ENCODE measurements around the gene OLA1. TPM values are rescaled to one million over a fixed set of nuclear protein-coding genes. Genes with fewer than 3 reads are reported as not detected.

OLA1 gene
- total RNA-seq, 1 donor = 101 TPM

DNA sequence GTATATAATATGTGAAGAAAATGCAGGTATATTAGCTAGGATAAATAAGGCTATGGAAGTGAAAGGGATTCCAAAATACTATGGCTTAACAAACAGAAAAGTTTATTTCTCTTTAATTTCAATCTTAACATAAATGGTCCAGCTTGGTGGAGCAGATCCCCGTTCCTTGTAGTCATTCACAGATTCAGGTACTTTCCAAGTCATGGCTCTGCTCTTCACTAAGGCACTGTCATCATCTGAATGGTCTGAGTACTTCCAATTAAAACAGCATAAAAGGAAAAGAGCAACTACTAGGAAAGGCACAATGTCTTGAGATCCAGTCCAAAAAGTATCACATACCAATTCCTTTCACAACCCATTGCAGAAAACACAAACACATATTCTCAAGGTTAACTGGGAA, 63.4 kb downstream of the OLA1 start:
- DNase-seq (ENCODE audit: low read depth) = no peak
- no peak overlapping the region for H3K4me3 ChIP-seq (ENCODE audit: low read depth, low read length)
- no peak for TF ChIP-seq CTCF (IDR thresholded peaks at IDR 0.05; ENCODE audit: insufficient read depth, low read depth, low read length)

GRCh38 chr2:174184504-174184903, 63.8 kb downstream of the OLA1 start:
- H3K4me3 ChIP-seq (ENCODE audit: low read depth, low read length) = no peak overlapping the region
- TF ChIP-seq CTCF (IDR thresholded peaks at IDR 0.05; ENCODE audit: insufficient read depth, low read depth, low read length) = no peak
- no peak for DNase-seq (ENCODE audit: low read depth)

- H3K4me3 ChIP-seq (ENCODE audit: low read depth, low read length) = no peak overlapping the region
- TF ChIP-seq CTCF (IDR thresholded peaks at IDR 0.05; ENCODE audit: insufficient read depth, low read depth, low read length) = no peak
- DNase-seq (ENCODE audit: low read depth) = no peak
Observed at GRCh38 chr2:174183076-174183475, 65.3 kb downstream of the OLA1 start.

DNA sequence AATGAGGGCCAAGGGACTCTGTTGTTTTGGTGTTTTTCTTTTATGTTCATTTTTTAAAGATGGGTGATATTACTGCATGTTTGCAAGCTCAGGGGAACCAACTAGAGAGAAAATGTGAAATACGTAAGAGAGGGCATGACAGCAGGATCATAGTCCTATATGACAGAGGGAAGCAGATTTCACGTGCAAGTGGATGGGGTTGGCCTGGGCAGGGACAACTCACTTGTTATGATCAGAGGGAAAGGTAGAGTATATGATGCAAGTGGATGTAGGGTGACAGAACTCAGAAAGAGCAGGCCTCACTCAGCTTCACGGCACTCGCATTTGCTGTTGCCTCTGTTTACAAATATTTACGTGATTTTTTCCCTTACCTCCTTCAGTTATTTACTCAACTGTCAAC, 67.0 kb downstream of the OLA1 start:
- H3K4me3 ChIP-seq (ENCODE audit: low read depth, low read length) = no peak overlapping the region
- TF ChIP-seq CTCF (IDR thresholded peaks at IDR 0.05; ENCODE audit: insufficient read depth, low read depth, low read length) = no peak
- no peak for DNase-seq (ENCODE audit: low read depth)

- H3K4me3 ChIP-seq (ENCODE audit: low read depth, low read length) = no peak overlapping the region
- no peak for TF ChIP-seq CTCF (IDR thresholded peaks at IDR 0.05; ENCODE audit: insufficient read depth, low read depth, low read length)
- peak; percentile 56 for DNase-seq (ENCODE audit: low read depth)
Observed at GRCh38 chr2:174180726-174181236, 67.6 kb downstream of the OLA1 start.

- no peak for DNase-seq (ENCODE audit: low read depth)
- TF ChIP-seq CTCF (IDR thresholded peaks at IDR 0.05; ENCODE audit: insufficient read depth, low read depth, low read length) = peak; percentile 22
- H3K4me3 ChIP-seq (ENCODE audit: low read depth, low read length) = no peak overlapping the region
Observed at GRCh38 chr2:174180165-174180724, 68.1 kb downstream of the OLA1 start.

DNA sequence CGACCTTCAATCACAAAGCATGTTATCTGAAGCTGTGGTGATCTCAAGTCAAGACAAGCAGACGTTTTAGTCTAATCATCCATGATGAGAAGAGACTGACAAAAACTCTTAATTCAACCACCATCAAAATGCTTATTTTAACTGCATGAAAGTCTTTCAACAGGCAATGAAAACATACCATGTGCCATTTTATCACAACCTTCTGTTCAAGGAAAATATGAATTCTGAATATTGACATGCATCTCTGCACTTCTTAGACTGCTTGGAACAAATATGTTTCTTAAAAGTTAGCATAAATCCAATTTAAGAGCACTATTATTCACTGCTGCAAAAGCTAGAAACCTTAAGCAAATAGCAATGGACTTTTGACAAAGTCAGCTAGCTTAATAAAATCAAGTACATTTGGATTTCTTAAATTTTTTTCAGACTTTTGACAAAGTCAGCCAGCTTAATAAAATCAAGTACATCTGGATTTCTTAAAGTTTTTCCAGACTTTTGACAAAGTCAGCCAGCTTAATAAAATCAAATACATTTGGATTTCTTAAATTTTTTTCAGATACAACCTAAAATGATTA, 70.9 kb downstream of the OLA1 start:
- no peak for DNase-seq (ENCODE audit: low read depth)
- H3K4me3 ChIP-seq (ENCODE audit: low read depth, low read length) = no peak overlapping the region
- TF ChIP-seq CTCF (IDR thresholded peaks at IDR 0.05; ENCODE audit: insufficient read depth, low read depth, low read length) = no peak
